Spleen (tissue), 11 donors: ENCODE data around the gene CHTOP. TPM values are rescaled to one million over a fixed set of nuclear protein-coding genes. Genes with fewer than 3 reads are reported as not detected.
A peak's percentile ranks its signal among the peaks of the same experiment; 100 is the strongest.
"Not testable (repeated sequence)": the region's sequence is repeated elsewhere in the genome, so short reads cannot be mapped to it uniquely, and the experiment has no call there.

Experiments used
- DNase-seq: peaks from one replicate; pipeline ENCODE4 v3.0.0-alpha.2; 2020
- H3K27ac ChIP-seq, 8 donors: fragments of 200-600 bp; sonication (generic) in 7 of 8; 1 replicate in 4 of 8; 2 replicates in 4 of 8; pipeline versions ENCODE4 v1.5.0 to v1.8.0; 2016 to 2021; ENCODE audit warnings: inconsistent platforms in 4 of 8, mild to moderate bottlenecking in 4 of 8, moderate library complexity in 1 of 8
- H3K27me3 ChIP-seq, 7 donors: fragments of 200-600 bp; sonication (generic) in 6 of 7; replicated peaks in 1 of 7; 1 replicate in 4 of 7; 2 replicates in 3 of 7; pipeline versions ENCODE4 v1.5.0 to v1.8.0; 2016 to 2021; ENCODE audit warnings: inconsistent platforms in 3 of 7, mild to moderate bottlenecking in 1 of 7
- H3K36me3 ChIP-seq, 6 donors: fragments of 200-600 bp; sonication (generic) in 5 of 6; 1 replicate in 4 of 6; 2 replicates in 2 of 6; pipeline versions ENCODE4 v1.5.0 to v1.8.0; 2016 to 2021; ENCODE audit warnings: inconsistent platforms in 2 of 6
- H3K4me1 ChIP-seq, 6 donors: fragments of 200-600 bp; sonication (generic) in 5 of 6; 1 replicate in 3 of 6; 2 replicates in 3 of 6; pipeline versions ENCODE4 v1.5.0 to v1.8.0; 2016 to 2021; ENCODE audit warnings: inconsistent platforms in 3 of 6
- H3K4me3 ChIP-seq, 8 donors: fragments of 200-600 bp; sonication (generic) in 7 of 8; 1 replicate in 4 of 8; 2 replicates in 4 of 8; pipeline versions ENCODE4 v1.5.0 to v1.8.0; 2016 to 2021; ENCODE audit warnings: inconsistent platforms in 4 of 8, mild to moderate bottlenecking in 4 of 8, moderate library complexity in 2 of 8
- H3K9me3 ChIP-seq, 8 donors: fragments of 200-600 bp; sonication (generic) in 7 of 8; 1 replicate in 4 of 8; 2 replicates in 4 of 8; pipeline versions ENCODE4 v1.5.0 to v1.8.0; 2016 to 2021; ENCODE audit warnings: inconsistent platforms in 4 of 8
- POLR2A ChIP-seq, 3 donors: fragments of 450-650 bp; IDR thresholded peaks; one replicate each; pipeline ENCODE4 v1.5.1; 2017; ENCODE audit warnings: antibody characterized with exemption in 3 of 3, mild to moderate bottlenecking in 1 of 3
- POLR2AphosphoS5 ChIP-seq, 3 donors: sonication (generic); formaldehyde crosslinking; IDR thresholded peaks; one replicate each; pipeline ENCODE4 v1.5.1; 2017; ENCODE audit warnings: antibody characterized with exemption in 3 of 3
- WGBS, 5 donors: extraction: QIAGEN DNeasy Blood & Tissue Kit in 3 of 5; methylation state at CpG; one replicate each; pipeline versions ENCODE4 v1.1.5 to v1.1.7; 2013 to 2018; 5-methylcytosine and 5-hydroxymethylcytosine counted together
- intact Hi-C: fragments of 100-400 bp; cut with DNase I; formaldehyde crosslinking; loops from one replicate; pipeline ENCODE4 v1.15.0; 2023; ENCODE audit warnings: low total_unique reads
- polyA plus RNA-seq, 3 donors: library from polyadenylated mRNA; stranded (reverse); fragments of 200-250 nt; gene quantifications; one replicate each; pipeline ENCODE4 v1.2.1, GENCODE V29; 2013
- total RNA-seq, 7 donors: library from RNA; depleted of rRNA in 3 of 7; stranded (reverse); fragments of >200 nt in 3 of 7; fragmentation: NEBNext Ultra II Directional in 4 of 7; extraction: Animal tissue kit (Norgen Biotek cat#: 25700) in 4 of 7; gene quantifications; one replicate each; pipeline versions ENCODE4 v1.1.0 to v1.2.1, GENCODE V29; 2016 to 2021
- TF ChIP-seq, protein P1 (sequence below), 11 experiments: fragments of 200-600 bp in 7 of 11; fragments of 450-650 bp in 4 of 11; sonication (generic) in 4 of 11; IDR thresholded peaks in 8 of 11; conservative IDR thresholded peaks in 3 of 11; 1 replicate in 7 of 11; 2 replicates in 4 of 11; pipeline versions ENCODE4 v1.4.0 to v1.8.0; 2016 to 2021; ENCODE audit warnings: antibody characterized with exemption in 11 of 11, inconsistent platforms in 4 of 11, mild to moderate bottlenecking in 1 of 11
- donor health status: healthy with polysubstance abuse.
- donor health status: DM: no; HTN: no; CAD: no; lungs with moderate emphysema.
- donor health status: DM: no; HTN: no; CAD: no.
- donor health status: Bipolar disorder and iron deficiency.
- donor health status: healthy.
- donor health status: DM: no; HTN: no; CAD: no.
- donor health status: DM: yes; HTN: yes; CAD: no.

Gene CHTOP
- total and polyA plus RNA-seq, 10 donors, result 58.1 to 108 (median 84.4) TPM

DNA sequence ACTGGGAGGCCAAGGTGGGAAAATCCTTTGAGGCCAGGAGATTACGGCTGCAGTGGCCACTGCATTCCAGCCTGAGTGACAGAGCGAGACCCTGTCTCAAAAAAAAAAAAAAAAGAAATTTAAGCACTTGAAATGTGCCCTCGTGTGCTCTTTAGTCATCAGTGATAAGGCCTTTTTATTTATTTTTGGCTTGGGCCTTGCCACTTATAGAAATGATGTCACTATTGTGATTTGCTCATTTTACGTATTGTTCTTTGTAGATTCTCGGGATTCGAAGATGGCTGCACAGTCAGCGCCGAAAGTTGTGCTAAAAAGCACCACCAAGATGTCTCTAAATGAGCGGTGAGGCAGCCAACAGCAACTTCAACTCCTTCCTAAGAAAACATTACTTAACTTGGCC is 2.4 kb downstream of the CHTOP start:
- no peak for DNase-seq
- H3K4me3 ChIP-seq, result peak overlapping the region in 1 of 8 donors; percentile 75
- TF ChIP-seq POLR2AphosphoS5 (IDR thresholded peaks at IDR 0.05) (no peak), POLR2A (IDR thresholded peaks at IDR 0.05) (no peak)
- TF ChIP-seq, protein P1, sequence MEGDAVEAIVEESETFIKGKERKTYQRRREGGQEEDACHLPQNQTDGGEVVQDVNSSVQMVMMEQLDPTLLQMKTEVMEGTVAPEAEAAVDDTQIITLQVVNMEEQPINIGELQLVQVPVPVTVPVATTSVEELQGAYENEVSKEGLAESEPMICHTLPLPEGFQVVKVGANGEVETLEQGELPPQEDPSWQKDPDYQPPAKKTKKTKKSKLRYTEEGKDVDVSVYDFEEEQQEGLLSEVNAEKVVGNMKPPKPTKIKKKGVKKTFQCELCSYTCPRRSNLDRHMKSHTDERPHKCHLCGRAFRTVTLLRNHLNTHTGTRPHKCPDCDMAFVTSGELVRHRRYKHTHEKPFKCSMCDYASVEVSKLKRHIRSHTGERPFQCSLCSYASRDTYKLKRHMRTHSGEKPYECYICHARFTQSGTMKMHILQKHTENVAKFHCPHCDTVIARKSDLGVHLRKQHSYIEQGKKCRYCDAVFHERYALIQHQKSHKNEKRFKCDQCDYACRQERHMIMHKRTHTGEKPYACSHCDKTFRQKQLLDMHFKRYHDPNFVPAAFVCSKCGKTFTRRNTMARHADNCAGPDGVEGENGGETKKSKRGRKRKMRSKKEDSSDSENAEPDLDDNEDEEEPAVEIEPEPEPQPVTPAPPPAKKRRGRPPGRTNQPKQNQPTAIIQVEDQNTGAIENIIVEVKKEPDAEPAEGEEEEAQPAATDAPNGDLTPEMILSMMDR (IDR thresholded peaks at IDR 0.05 in 8 of 11, conservative IDR thresholded peaks at IDR 0.05 in 3 of 11), result no peak
- peak overlapping the region in 3 of 8 donors; percentile 98 to 100 (median 99) for H3K27ac ChIP-seq
- H3K36me3 ChIP-seq, result peaks cover 8 to 64% (median 52%) of the 10 kb centered on the region in 6 donors
- H3K4me1 ChIP-seq, result peaks cover 18 to 81% (median 55%) of the 10 kb centered on the region in 6 donors
- 89 to 97% (median 94%) methylated on average over 9 of the region's 9 CpGs for WGBS, 5 donors
- no peaks in the 10 kb centered on the region for H3K27me3 ChIP-seq
- no peaks in the 10 kb centered on the region for H3K9me3 ChIP-seq
- intact Hi-C loops, result no loop called here

DNA sequence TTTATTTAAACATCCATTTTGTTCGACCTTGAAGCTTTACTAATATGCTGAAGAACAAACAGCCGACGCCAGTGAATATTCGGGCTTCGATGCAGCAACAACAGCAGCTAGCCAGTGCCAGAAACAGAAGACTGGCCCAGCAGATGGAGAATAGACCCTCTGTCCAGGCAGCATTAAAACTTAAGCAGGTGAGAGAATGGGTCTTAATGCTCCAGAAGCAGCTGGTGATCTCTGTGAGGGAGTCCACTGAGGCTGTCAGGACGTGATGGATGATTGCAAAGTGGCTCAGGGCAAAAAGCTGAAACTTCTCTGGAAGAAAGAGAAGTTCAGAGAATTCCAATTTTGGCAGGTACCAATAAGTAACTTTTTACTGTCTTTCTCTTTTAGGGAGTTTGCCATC is 4.4 kb downstream of the CHTOP start:
- DNase-seq, result no peak
- 85 to 94% (median 89%) methylated on average over 6 of the region's 6 CpGs for WGBS, 5 donors
- Histone ChIP-seq H3K4me3 (no peak overlapping the region), H3K27ac (no peak overlapping the region), H3K36me3 (peaks cover 8 to 84% (median 71%) of the 10 kb centered on the region in 6 donors), H3K4me1 (peaks cover 18 to 88% (median 48%) of the 10 kb centered on the region in 6 donors), H3K9me3 (no peaks in the 10 kb centered on the region), H3K27me3 (no peaks in the 10 kb centered on the region)
- intact Hi-C loops, result no loop called here
- TF ChIP-seq POLR2AphosphoS5 (IDR thresholded peaks at IDR 0.05), result no peak
- no peak for TF ChIP-seq POLR2A (IDR thresholded peaks at IDR 0.05)
- TF ChIP-seq, protein P1 (IDR thresholded peaks at IDR 0.05 in 8 of 11, conservative IDR thresholded peaks at IDR 0.05 in 3 of 11), result no peak

DNA sequence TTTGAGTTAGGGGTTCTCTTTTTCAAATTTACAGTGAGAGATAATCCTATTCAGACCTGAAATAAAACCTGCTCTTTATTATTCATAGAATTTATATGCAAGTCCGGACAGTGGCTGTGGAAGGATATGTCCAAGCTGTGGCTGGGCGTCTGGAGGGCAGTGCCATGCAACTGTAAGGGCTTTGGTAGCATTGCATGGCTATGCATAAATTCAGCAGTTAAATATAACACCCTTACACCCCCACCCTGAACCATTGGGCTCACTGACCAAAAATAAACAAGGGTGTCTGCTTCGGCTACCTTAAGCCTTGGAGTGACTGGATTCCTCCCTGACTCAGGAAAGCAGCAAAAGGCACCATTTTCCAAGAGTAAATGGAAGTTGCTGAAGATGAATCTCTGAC is 5.4 kb downstream of the CHTOP start:
- Histone ChIP-seq H3K27ac (no peak overlapping the region), H3K27me3 (no peaks in the 10 kb centered on the region), H3K4me1 (peaks cover 18 to 93% (median 44%) of the 10 kb centered on the region in 6 donors), H3K36me3 (peaks cover 8 to 94% (median 81%) of the 10 kb centered on the region in 6 donors), H3K9me3 (no peaks in the 10 kb centered on the region), H3K4me3 (no peak overlapping the region)
- TF ChIP-seq POLR2A (IDR thresholded peaks at IDR 0.05) (no peak), POLR2AphosphoS5 (IDR thresholded peaks at IDR 0.05) (no peak)
- TF ChIP-seq, protein P1 (IDR thresholded peaks at IDR 0.05 in 8 of 11, conservative IDR thresholded peaks at IDR 0.05 in 3 of 11), result no peak
- WGBS, 5 donors, result 83 to 96% (median 91%) methylated on average over 3 of the region's 3 CpGs
- intact Hi-C loops, result no loop called here
- DNase-seq, result no peak

DNA sequence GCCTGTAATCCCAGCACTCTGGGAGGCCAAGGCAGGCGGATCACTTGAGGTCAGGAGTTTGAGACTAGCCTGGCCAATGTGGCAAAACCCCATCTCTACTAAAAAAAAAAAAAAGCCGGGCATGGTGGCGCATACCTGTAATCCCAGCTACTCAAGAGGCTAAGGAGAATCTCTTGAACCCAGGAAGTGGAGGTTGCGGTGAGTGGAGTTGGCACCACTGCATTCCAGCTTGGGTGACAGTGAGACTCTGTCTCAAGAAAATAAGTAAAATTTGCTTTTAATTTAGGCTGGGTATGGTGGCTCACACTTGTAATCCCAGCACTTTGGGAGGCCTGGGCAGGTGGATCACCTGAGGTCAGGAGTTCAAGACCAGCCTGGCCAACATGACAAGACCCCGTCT is 6.3 kb downstream of the CHTOP start:
- H3K27me3 ChIP-seq, intact Hi-C loops, H3K27ac ChIP-seq, H3K9me3 ChIP-seq, H3K4me3 ChIP-seq, DNase-seq: not testable (repeated sequence)
- WGBS, 5 donors, result 95 to 98% (median 96%) methylated on average over 5 of the region's 5 CpGs
- Histone ChIP-seq H3K36me3 (peaks cover 8 to 100% (median 91%) of the 10 kb centered on the region in 6 donors), H3K4me1 (peaks cover 18 to 93% (median 40%) of the 10 kb centered on the region in 6 donors)

DNA sequence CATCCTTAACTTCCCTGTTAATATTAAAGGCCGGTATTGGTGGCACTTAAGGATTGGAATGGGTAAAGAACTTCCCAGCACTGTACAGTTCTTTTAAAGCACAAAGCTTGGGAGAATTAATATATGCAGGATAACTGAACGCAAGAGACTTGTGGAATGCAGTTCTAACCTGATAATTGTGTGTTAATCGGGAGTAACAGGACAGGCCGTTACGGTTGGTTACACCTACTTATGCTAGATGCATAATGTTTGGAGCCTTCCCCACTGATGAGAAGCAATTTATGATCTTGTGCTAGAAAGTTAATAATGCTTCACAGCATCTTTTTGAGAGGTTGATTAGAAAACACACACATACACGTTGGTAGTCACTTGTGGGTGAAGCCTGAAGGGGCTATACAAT is 7.0 kb downstream of the CHTOP start:
- H3K36me3 ChIP-seq, result peaks cover 8 to 100% (median 97%) of the 10 kb centered on the region in 6 donors
- H3K27ac ChIP-seq, result no peak overlapping the region
- intact Hi-C loops, result no loop called here
- H3K9me3 ChIP-seq, result no peaks in the 10 kb centered on the region
- H3K27me3 ChIP-seq, result no peaks in the 10 kb centered on the region
- 70 to 86% (median 79%) methylated on average over 6 of the region's 6 CpGs for WGBS, 5 donors
- no peak for DNase-seq
- TF ChIP-seq POLR2A (IDR thresholded peaks at IDR 0.05) (no peak), POLR2AphosphoS5 (IDR thresholded peaks at IDR 0.05) (no peak)
- TF ChIP-seq, protein P1 (IDR thresholded peaks at IDR 0.05 in 8 of 11, conservative IDR thresholded peaks at IDR 0.05 in 3 of 11), result no peak
- no peak overlapping the region for H3K4me3 ChIP-seq
- peaks cover 12 to 93% (median 37%) of the 10 kb centered on the region in 6 donors for H3K4me1 ChIP-seq
